NCI-H1105 (cell line): ENCODE results near the gene DAZAP1.
"Not testable (repeated sequence)": the region's sequence is repeated elsewhere in the genome, so short reads cannot be mapped to it uniquely, and the experiment has no call there.

Source experiments
- DNase-seq: peaks from one replicate; lab custom pipeline; 2025; lab: John Stamatoyannopoulos, UW

The DAZAP1 gene

GRCh38 chr19:1426736-1427135 is 19.4 kb downstream of the DAZAP1 start:
- DNase-seq, result no peak

- DNase-seq, result no peak
Observed at GRCh38 chr19:1427221-1427920, 20.0 kb downstream of the DAZAP1 start.

- no peak for DNase-seq
Observed at GRCh38 chr19:1428738-1429391, 21.5 kb downstream of the DAZAP1 start.

GRCh38 chr19:1429750-1430149 is 22.4 kb downstream of the DAZAP1 start:
- no peak for DNase-seq

GRCh38 chr19:1430246-1430645 is 22.9 kb downstream of the DAZAP1 start:
- DNase-seq, result no peak

- DNase-seq, result no peak
Observed at GRCh38 chr19:1431759-1432506, 24.5 kb downstream of the DAZAP1 start.

GRCh38 chr19:1432507-1432887 is 25.1 kb downstream of the DAZAP1 start:
- no peak for DNase-seq

GRCh38 chr19:1433119-1434039 is 26.0 kb downstream of the DAZAP1 start:
- DNase-seq, result no peak

GRCh38 chr19:1434040-1434366 is 26.6 kb downstream of the DAZAP1 start:
- DNase-seq, result no peak

GRCh38 chr19:1434577-1435060 is 27.2 kb downstream of the DAZAP1 start:
- no peak for DNase-seq

- DNase-seq, result no peak
Observed at GRCh38 chr19:1435378-1435989, 28.1 kb downstream of the DAZAP1 start.

- no peak for DNase-seq
Observed at GRCh38 chr19:1437609-1438008, 30.2 kb downstream of the DAZAP1 start.

- peak; percentile 92 for DNase-seq
Observed at GRCh38 chr19:1438035-1438932, 30.9 kb downstream of the DAZAP1 start, which contains the start of gene RPS15. Gene RPS15 (plus strand): TSS chr19:1438396. CDS start chr19:1438426, 30 bp downstream.

GRCh38 chr19:1438933-1439354 is 31.6 kb downstream of the DAZAP1 start:
- no peak for DNase-seq

- not testable (repeated sequence) for DNase-seq
Observed at GRCh38 chr19:1439525-1440417, 32.4 kb downstream of the DAZAP1 start.

- DNase-seq, result no peak
Observed at GRCh38 chr19:1440418-1440801, 33.0 kb downstream of the DAZAP1 start.

- DNase-seq, result no peak
Observed at GRCh38 chr19:1441022-1441426, 33.6 kb downstream of the DAZAP1 start.

GRCh38 chr19:1441677-1442438 is 34.5 kb downstream of the DAZAP1 start:
- no peak for DNase-seq
